Trophoblast cell (in vitro differentiated cells and primary cell): ENCODE results near the gene FXYD3. TPM values are rescaled to one million over a fixed set of nuclear protein-coding genes. Genes with fewer than 3 reads are reported as not detected.

ENCODE experiments used
- DNase-seq, 2 donors: peaks; one replicate each; pipeline ENCODE4 v3.0.0-alpha.2; 2016
- H2AFZ ChIP-seq: 2 replicates; pipeline ENCODE4 v1.6.1; 2013; ENCODE audit warnings: low read length, moderate library complexity, mild to moderate bottlenecking; ENCODE audit not compliant: insufficient read depth, poor library complexity
- H2AK5ac ChIP-seq: 2 replicates; pipeline ENCODE4 v1.6.1; 2013; ENCODE audit warnings: mild to moderate bottlenecking, low read length
- H2BK120ac ChIP-seq: 2 replicates; pipeline ENCODE4 v1.6.1; 2013; ENCODE audit warnings: low read length, mild to moderate bottlenecking, moderate library complexity; ENCODE audit not compliant: insufficient read depth, poor library complexity
- H2BK12ac ChIP-seq: 2 replicates; pipeline ENCODE4 v1.6.1; 2013; ENCODE audit warnings: mild to moderate bottlenecking, low read length, moderate library complexity
- H2BK5ac ChIP-seq: 2 replicates; pipeline ENCODE4 v1.6.1; 2013; ENCODE audit warnings: low read length, low read depth, moderate library complexity, mild to moderate bottlenecking; ENCODE audit not compliant: poor library complexity
- H3K14ac ChIP-seq: 2 replicates; pipeline ENCODE4 v1.6.1; 2013; ENCODE audit warnings: mild to moderate bottlenecking, low read length
- H3K18ac ChIP-seq: 2 replicates; pipeline ENCODE4 v1.6.1; 2013; ENCODE audit warnings: mild to moderate bottlenecking, low read length
- H3K23ac ChIP-seq: 2 replicates; pipeline ENCODE4 v1.6.1; 2013; ENCODE audit warnings: low read length
- H3K27ac ChIP-seq: 2 replicates; pipeline ENCODE4 v1.5.1; 2013; ENCODE audit warnings: low read depth, mild to moderate bottlenecking, inconsistent platforms, low read length, moderate library complexity
- H3K27me3 ChIP-seq: 2 replicates; pipeline ENCODE4 v1.6.1; 2013; ENCODE audit warnings: inconsistent platforms, mild to moderate bottlenecking, low read length, moderate library complexity; ENCODE audit not compliant: insufficient read depth
- H3K36me3 ChIP-seq, 2 experiments: 1 replicate in 1 of 2; 2 replicates in 1 of 2; pipeline ENCODE4 v1.6.1; 2013; ENCODE audit warnings: low read length in 2 of 2, mild to moderate bottlenecking in 2 of 2, moderate library complexity in 1 of 2; ENCODE audit not compliant: insufficient read depth in 2 of 2, control insufficient read depth in 1 of 2
- H3K4ac ChIP-seq: 2 replicates; pipeline ENCODE4 v1.6.1; 2013; ENCODE audit warnings: low read depth, mild to moderate bottlenecking, low read length, moderate library complexity
- H3K4me1 ChIP-seq, 2 experiments: 1 replicate in 1 of 2; 2 replicates in 1 of 2; pipeline ENCODE4 v1.6.1; 2013; ENCODE audit warnings: low read length in 2 of 2, mild to moderate bottlenecking in 2 of 2, moderate library complexity in 1 of 2; ENCODE audit not compliant: insufficient read depth in 2 of 2, control insufficient read depth in 1 of 2
- H3K4me2 ChIP-seq: 2 replicates; pipeline ENCODE4 v1.6.1; 2013; ENCODE audit warnings: inconsistent platforms, mild to moderate bottlenecking, low read length, moderate library complexity
- H3K4me3 ChIP-seq: 2 replicates; pipeline ENCODE4 v1.5.1; 2013; ENCODE audit warnings: mild to moderate bottlenecking, low read depth, low read length, inconsistent platforms
- H3K79me1 ChIP-seq: one replicate; pipeline ENCODE4 v1.6.1; 2013; ENCODE audit warnings: low read length
- H3K79me2 ChIP-seq: 2 replicates; pipeline ENCODE4 v1.6.1; 2013; ENCODE audit warnings: low read length, mild to moderate bottlenecking; ENCODE audit not compliant: control insufficient read depth, insufficient read depth, poor library complexity
- H3K9ac ChIP-seq: 2 replicates; pipeline ENCODE4 v1.6.1; 2013; ENCODE audit warnings: mild to moderate bottlenecking, low read length
- H3K9me3 ChIP-seq: 2 replicates; pipeline ENCODE4 v1.6.1; 2013; ENCODE audit warnings: low read depth, mild to moderate bottlenecking, control low read depth, inconsistent platforms, low read length; ENCODE audit not compliant: insufficient read depth
- H4K12ac ChIP-seq: 2 replicates; pipeline ENCODE4 v1.6.1; 2013; ENCODE audit warnings: low read depth, mild to moderate bottlenecking, low read length, moderate library complexity
- H4K8ac ChIP-seq: 2 replicates; pipeline ENCODE4 v1.6.1; 2013; ENCODE audit warnings: low read depth, mild to moderate bottlenecking, low read length, moderate library complexity
- H4K91ac ChIP-seq: one replicate; pipeline ENCODE4 v1.6.1; 2013; ENCODE audit warnings: low read depth, mild to moderate bottlenecking, low read length, moderate library complexity
- WGBS: extraction: QIAGEN DNeasy Blood & Tissue Kit; methylation state at CpG from one replicate; pipeline ENCODE4 v1.1.7; 2013; ENCODE audit warnings: missing lambda C conversion rate; ENCODE audit not compliant: insufficient read length, insufficient coverage; ENCODE audit errors: extremely low coverage; 5-methylcytosine and 5-hydroxymethylcytosine counted together
- polyA plus RNA-seq: library from polyadenylated mRNA; stranded (reverse); fragments of 200-250 nt; gene quantifications from 2 replicates; pipeline ENCODE4 v1.2.3, GENCODE V29; 2013

The FXYD3 gene
- polyA plus RNA-seq, result 1.9 and 2.6 TPM in 2 replicates

DNA sequence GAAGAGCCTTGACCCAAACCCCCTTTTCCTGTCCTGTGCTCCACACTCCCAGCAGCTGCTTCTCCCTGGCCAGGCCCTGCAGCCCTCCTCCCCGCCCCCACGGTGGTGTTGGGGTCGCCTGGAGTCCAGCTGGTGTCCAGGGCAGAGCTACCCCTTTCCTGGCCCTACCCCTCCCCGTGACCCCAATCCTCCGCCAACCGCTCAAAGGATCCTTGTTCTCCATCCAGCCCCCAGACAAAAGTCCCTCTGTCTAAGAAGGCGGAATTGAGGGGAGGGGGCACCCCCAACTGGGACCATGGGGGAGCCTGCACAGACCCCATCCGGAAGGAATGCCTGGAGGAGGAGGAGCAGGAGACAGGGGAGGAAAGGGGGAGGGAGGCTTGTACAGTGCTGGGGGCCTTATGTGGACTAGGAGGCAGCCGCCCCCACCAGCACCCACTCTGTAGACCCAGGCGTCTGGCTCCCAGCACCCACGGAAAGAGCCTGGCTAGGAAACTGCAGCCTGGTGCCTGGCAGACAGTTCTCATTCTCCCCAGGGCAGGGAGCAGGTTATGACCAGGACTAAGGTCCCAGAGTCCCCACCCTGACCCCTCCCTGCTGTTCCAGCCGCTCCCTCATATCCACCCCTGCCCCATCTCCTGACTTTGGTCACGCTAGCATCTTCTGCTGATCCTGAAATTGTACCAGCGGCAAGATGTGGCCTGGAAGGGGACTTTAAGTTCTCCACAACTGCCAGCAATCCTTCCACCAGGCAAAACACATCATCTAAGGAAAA, at the start of gene FXYD3:
Gene FXYD3, plus strand, starts transcription at position 647 of the 775 bp plus-strand sequence. CDS start 3,554 bp downstream, outside the sequence.
- H3K23ac ChIP-seq, result no peak within 1 kb of the TSS
- H2AFZ ChIP-seq, result peak within 1 kb of the TSS; percentile 71
- peak within 1 kb of the TSS; percentile 65 for H3K18ac ChIP-seq
- H4K8ac ChIP-seq, result peak within 1 kb of the TSS; percentile 31
- no peaks in the 10 kb centered on the region for H3K9me3 ChIP-seq
- no peak within 1 kb of the TSS for H3K4ac ChIP-seq
- no peak within 1 kb of the TSS for H3K9ac ChIP-seq
- no peak within 1 kb of the TSS for H2AK5ac ChIP-seq
- no peaks in the 10 kb centered on the region for H3K36me3 ChIP-seq
- no peak within 1 kb of the TSS for H3K14ac ChIP-seq
- H3K4me3 ChIP-seq, result no peak within 1 kb of the TSS
- no peak within 1 kb of the TSS for H2BK5ac ChIP-seq
- no peaks in the 10 kb centered on the region for H3K27me3 ChIP-seq
- peak within 1 kb of the TSS; percentile 48 for H3K4me2 ChIP-seq
- H3K4me1 ChIP-seq, result peaks cover 4 to 10% of the 10 kb centered on the region in 2 experiments
- no peaks in the 10 kb centered on the region for H3K79me2 ChIP-seq
- H3K27ac ChIP-seq, result no peak within 1 kb of the TSS
- no peak for DNase-seq
- peak within 1 kb of the TSS; percentile 34 for H2BK12ac ChIP-seq
- peak within 1 kb of the TSS; percentile 18 for H4K91ac ChIP-seq
- H4K12ac ChIP-seq, result no peak within 1 kb of the TSS
- H3K79me1 ChIP-seq, result peaks cover 3% of the 10 kb centered on the region
- WGBS, result no CpG with 5 or more reads among the region's 14 CpGs
- peak within 1 kb of the TSS; percentile 5 for H2BK120ac ChIP-seq

DNA sequence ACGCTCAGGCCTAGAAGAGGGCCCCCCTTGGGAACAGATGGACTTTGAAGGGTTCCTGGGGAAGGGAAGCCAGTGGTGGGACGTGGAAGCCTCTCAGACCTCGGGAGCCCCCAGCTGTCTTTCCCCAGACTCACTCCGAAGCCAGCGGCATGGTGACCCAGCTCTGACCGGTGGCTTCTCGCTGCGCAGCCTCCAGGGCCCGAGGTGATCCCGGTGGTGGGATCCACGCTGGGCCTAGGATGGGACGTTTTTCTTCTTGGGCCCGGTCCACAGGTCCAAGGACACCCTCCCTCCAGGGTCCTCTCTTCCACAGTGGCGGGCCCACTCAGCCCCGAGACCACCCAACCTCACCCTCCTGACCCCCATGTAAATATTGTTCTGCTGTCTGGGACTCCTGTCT, 49.5 kb upstream of the FXYD3 start:
- no peak overlapping the region for H3K18ac ChIP-seq
- no peaks in the 10 kb centered on the region for H3K36me3 ChIP-seq
- no peak for DNase-seq
- no peak overlapping the region for H3K4ac ChIP-seq
- H3K4me2 ChIP-seq, result no peak overlapping the region
- H2AK5ac ChIP-seq, result no peak overlapping the region
- H2BK120ac ChIP-seq, result no peak overlapping the region
- H3K27me3 ChIP-seq, result no peaks in the 10 kb centered on the region
- H2AFZ ChIP-seq, result no peak overlapping the region
- H4K8ac ChIP-seq, result no peak overlapping the region
- H3K9me3 ChIP-seq, result peaks cover 2% of the 10 kb centered on the region
- no peak overlapping the region for H4K12ac ChIP-seq
- H2BK5ac ChIP-seq, result no peak overlapping the region
- H3K79me1 ChIP-seq, result no peaks in the 10 kb centered on the region
- no peak overlapping the region for H3K4me3 ChIP-seq
- H3K27ac ChIP-seq, result no peak overlapping the region
- no peak overlapping the region for H3K14ac ChIP-seq
- no peak overlapping the region for H3K23ac ChIP-seq
- H3K4me1 ChIP-seq, result peaks cover 7 to 8% of the 10 kb centered on the region in 2 experiments
- no peak overlapping the region for H3K9ac ChIP-seq
- H2BK12ac ChIP-seq, result no peak overlapping the region
- WGBS, result no CpG with 5 or more reads among the region's 15 CpGs
- no peak overlapping the region for H4K91ac ChIP-seq
- no peaks in the 10 kb centered on the region for H3K79me2 ChIP-seq

DNA sequence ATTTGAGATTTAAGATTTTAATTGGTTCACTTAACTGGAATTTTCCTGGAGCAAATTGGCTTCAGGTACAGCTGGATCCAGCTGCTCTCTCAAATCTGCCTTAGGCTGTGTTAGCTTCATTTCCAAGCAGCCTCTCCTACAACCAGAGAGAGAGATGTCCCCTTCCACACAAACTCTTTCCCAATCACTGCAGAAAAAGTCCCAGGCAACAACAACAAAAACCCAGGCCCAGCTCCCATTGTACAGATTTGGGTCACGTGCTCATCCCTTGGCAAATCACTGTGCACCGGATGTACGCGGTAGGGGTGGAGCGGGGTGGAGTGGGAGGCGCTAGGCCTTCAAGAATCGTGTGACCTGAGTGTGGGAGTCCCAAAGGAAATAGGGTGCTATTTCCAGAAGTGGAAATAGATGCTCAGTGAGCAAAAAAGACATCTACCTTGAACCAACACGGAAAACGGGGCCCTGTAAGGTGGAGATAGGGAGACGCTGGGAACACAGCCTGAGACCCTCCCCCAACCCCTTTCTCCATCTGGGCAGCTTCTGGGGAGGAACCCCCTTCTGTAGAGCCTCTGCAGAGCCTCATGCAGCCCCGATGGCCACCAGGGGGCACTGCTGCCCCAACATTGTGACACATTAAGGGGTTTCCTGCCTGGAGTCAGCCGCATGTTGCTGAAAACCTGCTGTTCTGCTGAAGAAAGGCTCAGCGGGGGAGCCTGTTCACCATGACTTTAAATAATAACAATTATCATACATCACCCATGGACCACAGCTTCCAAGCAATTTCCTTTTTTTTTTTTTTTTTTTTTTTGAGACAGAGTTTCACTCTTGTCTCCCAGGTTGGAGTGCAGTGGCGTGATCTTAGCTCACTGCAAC, 48.7 kb upstream of the FXYD3 start:
- WGBS, result no CpG with 5 or more reads among the region's 14 CpGs
- Histone ChIP-seq H3K14ac (no peak overlapping the region), H3K18ac (no peak overlapping the region), H2BK5ac (no peak overlapping the region), H3K9ac (no peak overlapping the region), H3K27ac (no peak overlapping the region), H4K8ac (no peak overlapping the region), H3K27me3 (no peaks in the 10 kb centered on the region), H2BK12ac (no peak overlapping the region), H3K4ac (no peak overlapping the region), H4K91ac (no peak overlapping the region), H3K4me2 (no peak overlapping the region), H2AFZ (no peak overlapping the region), H4K12ac (no peak overlapping the region), H3K9me3 (peaks cover 2% of the 10 kb centered on the region), H2BK120ac (no peak overlapping the region), H3K79me2 (no peaks in the 10 kb centered on the region), H3K23ac (no peak overlapping the region), H3K36me3 (no peaks in the 10 kb centered on the region), H3K4me3 (no peak overlapping the region), H3K79me1 (no peaks in the 10 kb centered on the region), H2AK5ac (no peak overlapping the region), H3K4me1 (peaks cover 7 to 8% of the 10 kb centered on the region in 2 experiments)
- DNase-seq, result peak; percentile 77 to 94

DNA sequence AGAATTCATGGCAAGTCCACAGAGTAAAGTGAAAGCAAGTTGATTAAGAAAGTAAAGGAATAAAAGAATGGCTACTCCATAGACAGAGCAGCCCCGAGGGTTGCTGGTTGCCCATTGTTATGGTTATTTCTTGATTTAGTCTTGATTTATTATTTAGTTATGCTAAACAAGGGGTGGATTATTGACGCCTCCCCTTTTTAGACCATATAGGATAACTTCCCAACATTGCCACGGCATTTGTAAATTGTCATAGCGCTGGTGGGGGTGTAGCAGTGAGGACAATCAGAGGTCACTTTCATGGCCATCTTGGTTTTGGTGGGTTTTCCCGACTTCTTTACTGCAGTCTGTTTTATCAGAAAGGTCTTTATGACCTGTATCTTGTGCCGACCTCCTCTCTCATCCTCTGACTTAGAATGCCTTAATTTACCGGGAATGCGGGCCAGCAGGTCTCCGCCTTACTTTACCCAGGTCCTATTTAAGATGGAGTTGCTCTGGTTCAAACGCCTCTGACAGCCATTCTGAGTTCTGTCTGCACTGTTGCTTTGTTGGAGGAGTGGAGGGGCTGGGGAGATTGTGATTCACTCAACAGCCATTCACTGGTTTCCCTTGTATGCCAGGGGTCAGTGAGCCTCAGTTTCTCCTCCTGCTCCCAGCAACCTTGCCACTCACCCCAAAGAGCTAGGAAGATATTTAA, 46.5 kb upstream of the FXYD3 start:
- no peak overlapping the region for H3K14ac ChIP-seq
- no peak overlapping the region for H3K18ac ChIP-seq
- no peaks in the 10 kb centered on the region for H3K79me1 ChIP-seq
- H3K4me3 ChIP-seq, result no peak overlapping the region
- H3K23ac ChIP-seq, result no peak overlapping the region
- H3K27ac ChIP-seq, result no peak overlapping the region
- H4K8ac ChIP-seq, result no peak overlapping the region
- H2BK5ac ChIP-seq, result no peak overlapping the region
- H4K12ac ChIP-seq, result no peak overlapping the region
- WGBS, result no CpG with 5 or more reads among the region's 10 CpGs
- H3K27me3 ChIP-seq, result no peaks in the 10 kb centered on the region
- H2BK120ac ChIP-seq, result no peak overlapping the region
- H2BK12ac ChIP-seq, result no peak overlapping the region
- no peak overlapping the region for H3K9ac ChIP-seq
- no peak for DNase-seq
- no peak overlapping the region for H4K91ac ChIP-seq
- H2AK5ac ChIP-seq, result no peak overlapping the region
- no peaks in the 10 kb centered on the region for H3K79me2 ChIP-seq
- H2AFZ ChIP-seq, result no peak overlapping the region
- H3K9me3 ChIP-seq, result peaks cover 2% of the 10 kb centered on the region
- H3K4me1 ChIP-seq, result peaks cover 7 to 8% of the 10 kb centered on the region in 2 experiments
- no peak overlapping the region for H3K4me2 ChIP-seq
- H3K36me3 ChIP-seq, result no peaks in the 10 kb centered on the region
- no peak overlapping the region for H3K4ac ChIP-seq
